ENCODE measurements around the gene PARD6B.

PARD6B gene

GRCh38 chr20:50724851-50725723 is 6.3 kb upstream of the PARD6B start:
- DNase-seq: no peak

- DNase-seq: no peak
Observed at GRCh38 chr20:50725724-50726005, 5.7 kb upstream of the PARD6B start.

- no peak for DNase-seq
Observed at GRCh38 chr20:50726955-50727791, 4.2 kb upstream of the PARD6B start.

GRCh38 chr20:50727792-50728485 is 3.4 kb upstream of the PARD6B start:
- DNase-seq: no peak

- DNase-seq: no peak
Observed at GRCh38 chr20:50728486-50728980, 2.8 kb upstream of the PARD6B start.

- DNase-seq: no peak
Observed at GRCh38 chr20:50728981-50729874, 2.2 kb upstream of the PARD6B start.

- DNase-seq: no peak
Observed at GRCh38 chr20:50729901-50730764, 1.2 kb upstream of the PARD6B start.

- DNase-seq: no peak
Observed at GRCh38 chr20:50730765-50731054, 670 bp upstream of the PARD6B start.

GRCh38 chr20:50731930-50732690 is 730 bp downstream of the PARD6B start:
- DNase-seq: no peak

- no peak for DNase-seq
Observed at GRCh38 chr20:50733644-50734349, 2.4 kb downstream of the PARD6B start.

- DNase-seq: no peak
Observed at GRCh38 chr20:50734730-50735679, 3.6 kb downstream of the PARD6B start.

- no peak for DNase-seq
Observed at GRCh38 chr20:50735813-50736212, 4.4 kb downstream of the PARD6B start.

- DNase-seq: no peak
Observed at GRCh38 chr20:50737352-50737751, 6.0 kb downstream of the PARD6B start.

- no peak for DNase-seq
Observed at GRCh38 chr20:50743087-50743486, 11.7 kb downstream of the PARD6B start.

- no peak for DNase-seq
Observed at GRCh38 chr20:50744143-50744792, 12.9 kb downstream of the PARD6B start.

GRCh38 chr20:50745634-50746137 is 14.3 kb downstream of the PARD6B start:
- DNase-seq: no peak

- no peak for DNase-seq
Observed at GRCh38 chr20:50746138-50746940, 15.0 kb downstream of the PARD6B start.
